Fibroblast of mammary gland (primary cell): ENCODE data around the gene SYT8.
"Not testable (repeated sequence)": the region's sequence is repeated elsewhere in the genome, so short reads cannot be mapped to it uniquely, and the experiment has no call there.

Experiments
- DNase-seq: peaks from one replicate; pipeline ENCODE4 v3.0.0-alpha.2; 2010; ENCODE audit warnings: low read depth
- H3K4me3 ChIP-seq: 2 replicates; pipeline ENCODE4 v1.5.1; 2011; ENCODE audit warnings: low read depth, mild to moderate bottlenecking, low read length, moderate library complexity; ENCODE audit not compliant: control insufficient read depth
- TF ChIP-seq, protein P1 (sequence below): conservative IDR thresholded peaks from 2 replicates; pipeline ENCODE4 v1.5.1; 2011; ENCODE audit warnings: low read depth, low read length, inconsistent platforms; ENCODE audit not compliant: control insufficient read depth, insufficient read depth

The SYT8 gene

GRCh38 chr11:1796413-1797011 lies 38.3 kb upstream of the SYT8 start:
- no peak for DNase-seq
- H3K4me3 ChIP-seq: no peak overlapping the region
- TF ChIP-seq, protein P1, sequence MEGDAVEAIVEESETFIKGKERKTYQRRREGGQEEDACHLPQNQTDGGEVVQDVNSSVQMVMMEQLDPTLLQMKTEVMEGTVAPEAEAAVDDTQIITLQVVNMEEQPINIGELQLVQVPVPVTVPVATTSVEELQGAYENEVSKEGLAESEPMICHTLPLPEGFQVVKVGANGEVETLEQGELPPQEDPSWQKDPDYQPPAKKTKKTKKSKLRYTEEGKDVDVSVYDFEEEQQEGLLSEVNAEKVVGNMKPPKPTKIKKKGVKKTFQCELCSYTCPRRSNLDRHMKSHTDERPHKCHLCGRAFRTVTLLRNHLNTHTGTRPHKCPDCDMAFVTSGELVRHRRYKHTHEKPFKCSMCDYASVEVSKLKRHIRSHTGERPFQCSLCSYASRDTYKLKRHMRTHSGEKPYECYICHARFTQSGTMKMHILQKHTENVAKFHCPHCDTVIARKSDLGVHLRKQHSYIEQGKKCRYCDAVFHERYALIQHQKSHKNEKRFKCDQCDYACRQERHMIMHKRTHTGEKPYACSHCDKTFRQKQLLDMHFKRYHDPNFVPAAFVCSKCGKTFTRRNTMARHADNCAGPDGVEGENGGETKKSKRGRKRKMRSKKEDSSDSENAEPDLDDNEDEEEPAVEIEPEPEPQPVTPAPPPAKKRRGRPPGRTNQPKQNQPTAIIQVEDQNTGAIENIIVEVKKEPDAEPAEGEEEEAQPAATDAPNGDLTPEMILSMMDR: no peak

DNA sequence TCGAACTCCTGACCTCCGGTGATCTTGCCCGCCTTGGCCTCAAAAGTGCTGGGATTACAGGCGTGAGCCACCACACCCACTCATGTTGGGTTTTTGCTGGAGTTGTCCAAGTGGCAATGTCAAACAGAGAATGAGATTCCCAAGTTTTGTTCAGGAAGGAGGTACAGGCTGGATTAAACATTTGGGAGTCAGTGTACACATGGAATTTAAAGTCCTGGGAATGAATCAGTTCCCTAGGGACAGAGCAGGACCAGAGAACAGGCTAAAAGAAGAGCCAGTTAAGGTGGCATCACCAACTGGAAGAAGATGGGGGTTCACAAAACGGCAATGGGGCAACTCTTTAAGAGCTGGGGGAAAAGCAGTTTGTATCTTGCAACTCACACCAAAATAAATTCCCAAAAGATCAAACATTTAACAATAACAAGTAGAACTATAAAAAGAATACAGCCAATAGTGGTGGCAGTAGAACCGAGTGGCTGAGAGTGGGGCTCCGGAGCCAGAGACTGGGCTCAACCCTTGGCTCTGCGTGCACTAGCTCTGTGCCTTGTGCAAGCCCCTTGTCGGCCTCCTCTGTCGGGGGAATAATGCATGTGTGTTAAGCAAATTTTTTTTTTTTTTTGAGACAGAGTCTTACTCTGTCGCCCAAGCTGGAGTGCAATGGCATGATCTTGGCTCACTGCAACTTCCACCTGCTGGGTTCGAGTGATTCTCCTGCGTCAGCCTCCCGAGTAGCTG lies 37.2 kb upstream of the SYT8 start:
- no peak overlapping the region for H3K4me3 ChIP-seq
- no peak for DNase-seq
- TF ChIP-seq, protein P1: no peak

DNA sequence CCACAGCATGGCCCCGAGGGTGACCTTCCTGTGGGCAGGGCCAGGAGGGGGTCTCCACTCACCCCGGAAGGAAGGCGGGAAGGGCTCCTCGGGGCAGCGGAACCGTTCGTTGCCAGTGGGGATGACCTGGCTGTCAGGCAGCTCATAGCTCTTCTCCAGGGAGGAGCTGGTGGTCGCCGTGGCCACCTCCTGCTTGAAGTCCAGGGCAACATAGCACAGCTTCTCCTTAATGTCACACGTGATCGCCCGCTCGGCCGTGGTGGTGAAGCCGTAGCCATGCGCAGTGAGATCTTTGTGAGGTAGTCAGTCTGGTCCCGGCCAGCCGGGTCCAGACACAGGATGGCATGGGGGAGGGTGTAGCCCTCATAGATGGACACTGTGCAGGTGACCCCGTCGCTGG lies 31.5 kb upstream of the SYT8 start:
- H3K4me3 ChIP-seq: no peak overlapping the region
- DNase-seq: no peak
- TF ChIP-seq, protein P1: no peak

DNA sequence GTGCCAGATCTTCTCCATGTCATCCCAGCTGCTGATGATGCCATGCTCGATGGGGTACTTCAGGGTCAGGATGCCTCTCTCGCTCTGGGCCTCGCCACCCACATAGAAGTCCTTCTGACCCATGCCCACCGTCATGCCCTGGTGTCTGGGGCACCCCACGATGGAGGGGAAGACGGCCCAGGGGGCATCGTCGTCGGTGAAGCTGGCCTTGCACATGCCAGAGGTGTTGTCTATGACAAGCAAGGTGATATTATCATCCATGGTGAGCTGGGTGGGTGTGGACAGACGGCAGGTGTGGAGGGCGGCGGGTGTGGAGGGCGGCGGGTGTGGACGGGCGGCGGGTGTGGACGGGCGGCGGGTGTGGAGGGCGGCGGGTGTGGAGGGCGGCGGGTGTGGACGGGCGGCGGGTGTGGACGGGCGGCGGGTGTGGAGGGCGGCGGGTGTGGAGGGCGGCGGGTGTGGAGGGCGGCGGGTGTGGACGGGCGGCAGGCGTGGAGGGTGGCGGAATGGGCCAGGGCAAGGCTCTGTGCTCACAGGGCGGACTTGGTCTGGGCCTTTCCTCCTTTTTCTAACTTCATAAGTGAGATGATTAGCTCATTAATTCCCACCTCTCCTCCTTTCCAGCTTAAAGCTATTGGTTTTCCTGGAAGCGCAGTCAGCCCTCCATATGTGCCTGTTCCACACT lies 30.8 kb upstream of the SYT8 start:
- not testable (repeated sequence) for DNase-seq, H3K4me3 ChIP-seq

- no peak for DNase-seq
- no peak overlapping the region for H3K4me3 ChIP-seq
- TF ChIP-seq, protein P1: no peak
Measured at GRCh38 chr11:1805525-1805924, 29.3 kb upstream of the SYT8 start.

DNA sequence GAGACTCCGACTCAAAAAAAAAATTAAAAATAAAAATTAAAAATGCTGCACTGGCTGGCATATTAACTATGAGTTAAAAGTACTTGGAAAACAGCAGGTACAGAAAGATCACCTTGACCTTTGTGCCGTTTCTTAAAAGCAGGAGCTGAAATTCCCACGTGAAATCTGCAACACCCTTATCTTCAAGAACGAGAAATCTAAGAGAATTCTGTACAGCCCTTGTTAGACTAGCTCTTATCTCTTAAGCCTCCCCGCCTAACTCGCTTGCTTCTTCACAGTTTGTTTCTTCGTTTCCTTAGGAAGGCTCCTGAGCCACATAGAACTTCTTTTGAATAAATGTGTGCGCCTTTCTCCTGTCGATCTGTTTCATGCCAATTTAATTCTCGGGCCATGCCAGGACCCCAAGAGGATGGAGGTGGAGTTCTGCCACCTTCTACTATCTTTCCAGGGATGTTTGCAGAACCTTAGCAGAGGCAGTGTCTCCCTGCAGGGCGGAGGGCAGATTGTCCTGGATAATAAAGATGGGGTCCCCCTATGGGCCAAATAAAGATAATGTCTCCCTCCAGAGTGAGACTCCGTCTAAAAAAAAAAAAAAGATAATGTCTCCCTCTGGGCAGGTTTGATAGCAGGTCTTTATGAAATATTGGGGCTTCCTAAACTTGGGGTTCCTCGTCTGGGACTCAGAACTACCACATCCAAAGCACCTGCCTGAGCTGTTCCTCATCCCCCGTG lies 27.4 kb upstream of the SYT8 start:
- no peak overlapping the region for H3K4me3 ChIP-seq
- TF ChIP-seq, protein P1: peak; percentile 7
- no peak for DNase-seq

DNA sequence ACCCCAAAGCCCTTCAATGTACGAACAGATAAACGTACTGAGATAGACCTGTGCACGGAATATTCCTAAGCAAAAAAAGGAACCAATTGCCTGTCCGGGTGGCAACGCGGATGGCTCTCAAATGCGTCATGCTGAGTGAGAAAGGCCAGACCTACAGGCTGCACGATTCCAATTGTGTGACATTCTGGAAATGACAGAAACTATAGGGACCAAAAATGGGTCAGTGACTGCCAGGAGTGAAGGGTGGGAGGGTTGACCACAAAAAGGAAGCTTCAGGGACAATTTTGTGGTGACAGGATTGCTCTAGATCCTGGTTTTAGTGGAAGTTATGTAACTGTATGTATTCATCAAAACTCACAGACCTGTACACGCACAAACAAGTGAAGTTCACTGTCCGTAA lies 24.0 kb upstream of the SYT8 start:
- H3K4me3 ChIP-seq: no peak overlapping the region
- TF ChIP-seq, protein P1: no peak
- no peak for DNase-seq
